ENCODE results near the gene GUK1. TPM values are rescaled to one million over a fixed set of nuclear protein-coding genes. Genes with fewer than 3 reads are reported as not detected.

GUK1 gene
- total RNA-seq, 1 donor from 2014 or later: 87.7 TPM

- no peak overlapping the region for H3K9ac ChIP-seq
- DNase-seq (ENCODE audit: low spot score): no peak
- no peaks in the 10 kb centered on the region for H3K36me3 ChIP-seq
- H3K27ac ChIP-seq: no peak overlapping the region
- H3K27me3 ChIP-seq: peaks cover 19% of the 10 kb centered on the region
- H4K20me1 ChIP-seq (ENCODE audit: low read depth): peaks cover 14% of the 10 kb centered on the region
- no peak overlapping the region for H3K4me2 ChIP-seq
- H3K36me3 Mint-ChIP-seq: no peaks in the 10 kb centered on the region
- no peaks in the 10 kb centered on the region for H3K9me3 ChIP-seq (ENCODE audit: low read depth)
- no peak overlapping the region for H2AFZ ChIP-seq (replicated peaks)
- H3K27me3 Mint-ChIP-seq (ENCODE audit: insufficient read depth, low read depth): peaks cover 10% of the 10 kb centered on the region
- H3K4me3 Mint-ChIP-seq: peak overlapping the region; percentile 98
- H3K9me3 Mint-ChIP-seq: no peaks in the 10 kb centered on the region
- no peak overlapping the region for H3K27ac Mint-ChIP-seq
- H3K4me1 ChIP-seq: peaks cover 6% of the 10 kb centered on the region
- H3K4me3 ChIP-seq: no peak overlapping the region
- peaks cover 45% of the 10 kb centered on the region for H3K79me2 ChIP-seq (ENCODE audit: low read depth)
- H3F3A ChIP-seq (ENCODE audit: low read depth): peaks cover 7% of the 10 kb centered on the region
- TF ChIP-seq EZH2 (IDR thresholded peaks at IDR 0.05) (no peak), EZH2phosphoT487 (IDR thresholded peaks at IDR 0.05) (no peak), CTCF (IDR thresholded peaks at IDR 0.05) (no peak)
- peaks cover 19% of the 10 kb centered on the region for H3K4me1 Mint-ChIP-seq
Measured at GRCh38 chr1:228142155-228142691, 2.1 kb downstream of the GUK1 start.

- no peak overlapping the region for H3K4me3 ChIP-seq
- H3F3A ChIP-seq (ENCODE audit: low read depth): peaks cover 7% of the 10 kb centered on the region
- H3K9me3 ChIP-seq (ENCODE audit: low read depth): no peaks in the 10 kb centered on the region
- no peaks in the 10 kb centered on the region for H3K36me3 Mint-ChIP-seq
- peaks cover 14% of the 10 kb centered on the region for H3K27me3 ChIP-seq
- H3K27me3 Mint-ChIP-seq (ENCODE audit: insufficient read depth, low read depth): peaks cover 10% of the 10 kb centered on the region
- no peak overlapping the region for H3K27ac ChIP-seq
- peaks cover 19% of the 10 kb centered on the region for H3K4me1 Mint-ChIP-seq
- peaks cover 6% of the 10 kb centered on the region for H3K4me1 ChIP-seq
- H3K36me3 ChIP-seq: no peaks in the 10 kb centered on the region
- peak overlapping the region; percentile 98 for H3K4me3 Mint-ChIP-seq
- no peak for DNase-seq (ENCODE audit: low spot score)
- H2AFZ ChIP-seq (replicated peaks): no peak overlapping the region
- H3K79me2 ChIP-seq (ENCODE audit: low read depth): peaks cover 45% of the 10 kb centered on the region
- no peaks in the 10 kb centered on the region for H3K9me3 Mint-ChIP-seq
- TF ChIP-seq EZH2phosphoT487 (IDR thresholded peaks at IDR 0.05) (no peak), CTCF (IDR thresholded peaks at IDR 0.05) (no peak), EZH2 (IDR thresholded peaks at IDR 0.05) (no peak)
- no peak overlapping the region for H3K9ac ChIP-seq
- no peak overlapping the region for H3K4me2 ChIP-seq
- peaks cover 14% of the 10 kb centered on the region for H4K20me1 ChIP-seq (ENCODE audit: low read depth)
- no peak overlapping the region for H3K27ac Mint-ChIP-seq
Measured at GRCh38 chr1:228142701-228143136, 2.6 kb downstream of the GUK1 start.

- Mint-ChIP-seq H3K9me3 (no peaks in the 10 kb centered on the region), H3K36me3 (no peaks in the 10 kb centered on the region), H3K27ac (peak overlapping the region; percentile 93), H3K27me3 (ENCODE audit: insufficient read depth, low read depth) (peaks cover 9% of the 10 kb centered on the region), H3K4me3 (peak overlapping the region; percentile 98), H3K4me1 (peaks cover 19% of the 10 kb centered on the region)
- peaks cover 14% of the 10 kb centered on the region for H4K20me1 ChIP-seq (ENCODE audit: low read depth)
- no peak for TF ChIP-seq EZH2phosphoT487 (IDR thresholded peaks at IDR 0.05)
- TF ChIP-seq EZH2 (IDR thresholded peaks at IDR 0.05): no peak
- no peak for TF ChIP-seq CTCF (IDR thresholded peaks at IDR 0.05)
- peaks cover 45% of the 10 kb centered on the region for H3K79me2 ChIP-seq (ENCODE audit: low read depth)
- no peak overlapping the region for H3K4me2 ChIP-seq
- no peak overlapping the region for H3K4me3 ChIP-seq
- peaks cover 6% of the 10 kb centered on the region for H3K4me1 ChIP-seq
- no peaks in the 10 kb centered on the region for H3K9me3 ChIP-seq (ENCODE audit: low read depth)
- H3K9ac ChIP-seq: peak overlapping the region; percentile 8
- H3F3A ChIP-seq (ENCODE audit: low read depth): peaks cover 7% of the 10 kb centered on the region
- H3K27ac ChIP-seq: no peak overlapping the region
- no peaks in the 10 kb centered on the region for H3K36me3 ChIP-seq
- no peak for DNase-seq (ENCODE audit: low spot score)
- H3K27me3 ChIP-seq: peaks cover 5% of the 10 kb centered on the region
- no peak overlapping the region for H2AFZ ChIP-seq (replicated peaks)
Measured at GRCh38 chr1:228143480-228144192, 3.6 kb downstream of the GUK1 start.
